ENCODE measurements around the gene AJM1.

DNA sequence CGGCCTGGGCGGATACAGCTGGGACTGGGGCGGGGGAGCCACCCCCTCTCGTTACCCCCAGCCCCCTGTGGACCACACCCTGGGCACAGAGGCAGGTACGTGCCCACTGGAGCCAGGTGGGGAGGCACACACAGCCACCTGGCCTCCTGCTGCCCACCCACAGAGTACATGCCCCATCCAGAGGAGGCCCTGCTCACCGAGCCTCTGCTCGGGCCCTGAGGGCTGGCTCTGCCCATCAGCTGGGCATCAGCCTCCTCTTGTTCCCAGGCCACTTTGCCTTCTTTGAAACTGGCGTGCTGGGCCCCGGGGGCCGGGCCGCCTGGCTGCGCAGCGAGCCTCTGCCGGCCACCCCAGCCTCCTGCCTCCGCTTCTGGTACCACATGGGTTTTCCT lies 16.2 kb downstream of the AJM1 start:
- TF ChIP-seq CTCF (IDR thresholded peaks at IDR 0.05) (no peak), POLR2A (IDR thresholded peaks at IDR 0.05) (no peak)

Data from prostate gland (tissue), 2 donors.